GM10248 (cell line): Measurements from ENCODE around the gene IGSF10.

Experiments used
- CTCF ChIA-PET: fragments of 300-600 bp; sonication (Branson Sonifier 250); formaldehyde crosslinking; extraction: SDS; loops from one replicate; lab custom pipeline; 2021; ENCODE audit warnings: antibody characterized with exemption; lab: Yijun Ruan, JAX
- POLR2A ChIA-PET: fragments of 350-650 bp; sonication (Branson Sonifier 250); formaldehyde crosslinking; extraction: SDS; loops from one replicate; lab custom pipeline; 2020; ENCODE audit warnings: antibody characterized with exemption; lab: Yijun Ruan, JAX
- DNase-seq: peaks from one replicate; pipeline ENCODE4 v3.0.0; 2012; ENCODE audit errors: extremely low spot score
- TF ChIP-seq, protein P1 (sequence below): IDR thresholded peaks from 2 replicates; pipeline ENCODE4 v1.5.1; 2012; ENCODE audit warnings: mild to moderate bottlenecking, low read depth; ENCODE audit errors: extremely low read depth, missing control alignments, control extremely low read depth

Gene IGSF10

DNA sequence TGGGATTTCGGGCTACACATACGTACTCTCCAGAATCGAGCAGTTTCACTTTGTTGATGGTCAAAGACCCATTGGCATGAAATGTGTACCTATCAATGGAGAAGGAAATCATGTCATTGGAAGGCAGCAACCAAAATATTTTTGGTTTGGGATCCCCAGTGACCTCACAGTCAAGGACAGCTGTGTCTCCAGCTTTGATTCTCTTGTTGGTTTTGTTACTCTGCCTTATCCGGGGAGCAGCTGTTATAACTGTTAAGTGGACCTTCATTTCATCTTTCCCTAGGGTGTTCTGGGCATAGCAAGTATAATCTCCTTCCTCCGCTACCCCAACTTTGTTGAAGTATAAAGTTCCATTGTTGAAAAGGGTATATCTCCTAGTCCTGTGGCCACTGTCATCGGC, 23.0 kb downstream of the IGSF10 start:
- no peak for DNase-seq
- ChIA-PET CTCF (interaction anchor here (0.9 to 5.0 kb wide), 6 partner anchors 11 to 481 kb away, joined by 4 to 37 read pairs (median 16); no protein-coding TSS in a partner anchor), POLR2A (no interaction called here)
- TF ChIP-seq, protein P1, sequence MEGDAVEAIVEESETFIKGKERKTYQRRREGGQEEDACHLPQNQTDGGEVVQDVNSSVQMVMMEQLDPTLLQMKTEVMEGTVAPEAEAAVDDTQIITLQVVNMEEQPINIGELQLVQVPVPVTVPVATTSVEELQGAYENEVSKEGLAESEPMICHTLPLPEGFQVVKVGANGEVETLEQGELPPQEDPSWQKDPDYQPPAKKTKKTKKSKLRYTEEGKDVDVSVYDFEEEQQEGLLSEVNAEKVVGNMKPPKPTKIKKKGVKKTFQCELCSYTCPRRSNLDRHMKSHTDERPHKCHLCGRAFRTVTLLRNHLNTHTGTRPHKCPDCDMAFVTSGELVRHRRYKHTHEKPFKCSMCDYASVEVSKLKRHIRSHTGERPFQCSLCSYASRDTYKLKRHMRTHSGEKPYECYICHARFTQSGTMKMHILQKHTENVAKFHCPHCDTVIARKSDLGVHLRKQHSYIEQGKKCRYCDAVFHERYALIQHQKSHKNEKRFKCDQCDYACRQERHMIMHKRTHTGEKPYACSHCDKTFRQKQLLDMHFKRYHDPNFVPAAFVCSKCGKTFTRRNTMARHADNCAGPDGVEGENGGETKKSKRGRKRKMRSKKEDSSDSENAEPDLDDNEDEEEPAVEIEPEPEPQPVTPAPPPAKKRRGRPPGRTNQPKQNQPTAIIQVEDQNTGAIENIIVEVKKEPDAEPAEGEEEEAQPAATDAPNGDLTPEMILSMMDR = no peak

GRCh38 chr3:151436675-151437446, 24.0 kb downstream of the IGSF10 start:
- no peak for DNase-seq
- ChIA-PET POLR2A (no interaction called here), CTCF (interaction anchor here (0.9 to 4.1 kb wide), 4 partner anchors 12 to 482 kb away, joined by 4 to 18 read pairs (median 9); no protein-coding TSS in a partner anchor)
- TF ChIP-seq, protein P1 = no peak

- TF ChIP-seq, protein P1 = no peak
- POLR2A ChIA-PET = no interaction called here
- no peak for DNase-seq
- CTCF ChIA-PET = interaction anchor here (1.6 kb wide), 2 partner anchors 34 to 405 kb away, joined by 5 read pairs; no protein-coding TSS in a partner anchor
Measured at GRCh38 chr3:151434151-151434890, 26.5 kb downstream of the IGSF10 start.

DNA sequence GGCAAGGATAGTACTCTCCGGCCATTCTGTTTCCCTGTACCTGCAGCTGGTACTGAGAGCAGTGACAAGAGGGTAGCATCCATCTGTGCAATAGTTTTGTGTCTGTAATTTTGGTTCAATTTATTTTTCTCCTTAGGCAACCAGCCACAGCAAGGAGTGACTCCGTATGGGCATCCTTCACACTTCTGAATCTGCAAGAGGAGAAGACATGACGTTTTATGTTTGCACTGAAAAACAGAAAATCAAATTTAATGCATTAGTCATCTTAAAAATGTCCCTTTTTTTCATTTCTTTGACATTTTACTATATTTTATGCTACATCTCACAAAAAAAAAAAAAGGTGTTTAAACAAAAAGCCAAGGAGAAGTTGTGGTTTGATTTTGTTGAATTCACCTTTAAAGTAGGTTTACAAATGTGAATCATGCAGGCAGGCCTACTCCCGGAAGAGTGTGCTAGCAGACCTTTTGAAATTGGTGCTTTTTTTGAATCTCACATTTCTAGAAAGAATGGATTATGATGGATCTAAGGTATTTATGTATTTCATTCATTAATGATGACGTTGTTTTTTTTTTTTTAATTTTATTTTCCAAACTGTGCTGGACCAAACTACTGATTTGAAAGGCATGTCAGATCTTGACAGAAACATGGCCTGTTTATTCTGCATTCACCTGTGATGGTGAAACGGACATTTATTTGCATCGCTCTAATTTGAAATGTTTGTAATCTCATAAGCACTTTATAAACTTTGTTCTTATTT, 28.1 kb downstream of the IGSF10 start:
- CTCF ChIA-PET = interaction anchor here (0.7 to 3.1 kb wide), 2 partner anchors 7 to 486 kb away, joined by 3 to 21 read pairs; no protein-coding TSS in a partner anchor
- DNase-seq = no peak
- POLR2A ChIA-PET = no interaction called here
- TF ChIP-seq, protein P1 = no peak

DNA sequence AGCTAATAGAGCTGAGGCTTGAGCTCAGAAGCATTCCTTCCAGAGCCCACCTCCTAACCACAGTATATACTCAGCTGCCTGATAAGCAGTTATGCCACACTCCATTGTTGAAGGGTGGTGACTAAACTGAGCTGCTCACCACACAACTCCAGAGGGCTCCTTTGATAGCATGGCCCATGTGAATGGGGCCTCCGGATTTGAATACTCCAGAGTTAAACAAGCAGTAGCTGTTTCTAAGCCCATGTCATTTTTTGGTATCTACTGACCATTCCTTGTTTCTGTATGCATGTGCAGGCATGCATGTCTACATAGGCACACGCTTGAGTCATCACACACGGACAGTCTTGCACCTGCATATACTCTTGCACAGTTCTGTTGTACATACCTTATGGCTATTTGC, 28.9 kb downstream of the IGSF10 start:
- TF ChIP-seq, protein P1 = no peak
- no peak for DNase-seq
- ChIA-PET POLR2A (no interaction called here), CTCF (interaction anchor here (0.7 to 3.1 kb wide), 3 partner anchors 8 to 487 kb away, joined by 3 to 21 read pairs (median 3); no protein-coding TSS in a partner anchor)
